Measurements from ENCODE around the gene SLC3A2.

The SLC3A2 gene

GRCh38 chr11:62881579-62882430, 1.1 kb downstream of the SLC3A2 start:
- peak in 1 of 2 experiments; percentile 56 for DNase-seq

GRCh38 chr11:62882431-62882749, 1.7 kb downstream of the SLC3A2 start:
- no peak for DNase-seq

- no peak for DNase-seq
Observed at GRCh38 chr11:62882788-62883501, 2.2 kb downstream of the SLC3A2 start.

- DNase-seq, result no peak
Observed at GRCh38 chr11:62883673-62884072, 3.0 kb downstream of the SLC3A2 start.

- DNase-seq, result no peak
Observed at GRCh38 chr11:62885137-62885750, 4.5 kb downstream of the SLC3A2 start.

GRCh38 chr11:62888406-62888805, 7.7 kb downstream of the SLC3A2 start:
- no peak for DNase-seq

- DNase-seq, result no peak
Observed at GRCh38 chr11:62889126-62889483, 8.4 kb downstream of the SLC3A2 start.

- no peak for DNase-seq
Observed at GRCh38 chr11:62889484-62890437, 9.1 kb downstream of the SLC3A2 start.

- no peak for DNase-seq
Observed at GRCh38 chr11:62892077-62892922, 11.6 kb downstream of the SLC3A2 start.

GRCh38 chr11:62895501-62895900, 14.8 kb downstream of the SLC3A2 start:
- no peak for DNase-seq

- no peak for DNase-seq
Observed at GRCh38 chr11:62896049-62896448, 15.4 kb downstream of the SLC3A2 start.

GRCh38 chr11:62897311-62897710, 16.6 kb downstream of the SLC3A2 start:
- no peak for DNase-seq

- no peak for DNase-seq
Observed at GRCh38 chr11:62898027-62898426, 17.3 kb downstream of the SLC3A2 start.

- no peak for DNase-seq
Observed at GRCh38 chr11:62902932-62903331, 22.2 kb downstream of the SLC3A2 start.

GRCh38 chr11:62905296-62905695, 24.6 kb downstream of the SLC3A2 start:
- DNase-seq, result no peak

- peak; percentile 69 to 74 for DNase-seq
Observed at GRCh38 chr11:62905927-62906531, 25.3 kb downstream of the SLC3A2 start.

GRCh38 chr11:62908468-62909072, 27.9 kb downstream of the SLC3A2 start:
- DNase-seq, result no peak

- peak; percentile 41 to 68 for DNase-seq
Observed at GRCh38 chr11:62909107-62909894, 28.6 kb downstream of the SLC3A2 start.

- no peak for DNase-seq
Observed at GRCh38 chr11:62910141-62910882, 29.6 kb downstream of the SLC3A2 start.

Data from NCI-H524 (cell line).